AG09309 (cell line): ENCODE measurements around the gene FBXO40.

ENCODE experiments used
- DNase-seq: peaks from one replicate; pipeline ENCODE4 v3.0.0-alpha.2; 2010; ENCODE audit warnings: low read depth
- H3K4me3 ChIP-seq: 2 replicates; pipeline ENCODE4 v1.5.1; 2011; ENCODE audit warnings: mild to moderate bottlenecking, low read depth, low read length, moderate library complexity; ENCODE audit not compliant: control insufficient read depth
- TF ChIP-seq, protein P1 (sequence below): IDR thresholded peaks from 2 replicates; pipeline ENCODE4 v1.5.1; 2011; ENCODE audit warnings: mild to moderate bottlenecking, low read depth, low read length, inconsistent platforms; ENCODE audit not compliant: insufficient read depth, control insufficient read depth; ENCODE audit errors: missing control alignments

Gene FBXO40

DNA sequence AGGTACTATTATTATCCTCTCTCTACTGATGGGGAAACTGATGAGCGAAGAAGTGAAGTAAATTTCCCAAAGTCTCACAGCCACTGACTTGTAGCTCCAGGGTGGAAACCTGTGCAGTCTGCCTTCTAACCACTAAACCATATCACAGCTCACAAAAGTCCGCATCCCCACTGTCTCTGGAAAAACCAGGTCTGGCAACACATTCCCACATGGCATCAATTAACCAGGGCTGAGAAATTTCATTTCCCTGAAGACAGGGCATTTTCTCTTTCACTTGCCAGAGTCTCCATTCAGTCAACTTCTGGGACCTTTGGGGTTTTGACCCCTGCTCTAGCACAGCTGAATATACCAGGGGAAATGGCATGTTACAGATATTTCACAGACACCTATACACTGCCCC, 26.5 kb downstream of the FBXO40 start:
- DNase-seq = no peak
- TF ChIP-seq, protein P1, sequence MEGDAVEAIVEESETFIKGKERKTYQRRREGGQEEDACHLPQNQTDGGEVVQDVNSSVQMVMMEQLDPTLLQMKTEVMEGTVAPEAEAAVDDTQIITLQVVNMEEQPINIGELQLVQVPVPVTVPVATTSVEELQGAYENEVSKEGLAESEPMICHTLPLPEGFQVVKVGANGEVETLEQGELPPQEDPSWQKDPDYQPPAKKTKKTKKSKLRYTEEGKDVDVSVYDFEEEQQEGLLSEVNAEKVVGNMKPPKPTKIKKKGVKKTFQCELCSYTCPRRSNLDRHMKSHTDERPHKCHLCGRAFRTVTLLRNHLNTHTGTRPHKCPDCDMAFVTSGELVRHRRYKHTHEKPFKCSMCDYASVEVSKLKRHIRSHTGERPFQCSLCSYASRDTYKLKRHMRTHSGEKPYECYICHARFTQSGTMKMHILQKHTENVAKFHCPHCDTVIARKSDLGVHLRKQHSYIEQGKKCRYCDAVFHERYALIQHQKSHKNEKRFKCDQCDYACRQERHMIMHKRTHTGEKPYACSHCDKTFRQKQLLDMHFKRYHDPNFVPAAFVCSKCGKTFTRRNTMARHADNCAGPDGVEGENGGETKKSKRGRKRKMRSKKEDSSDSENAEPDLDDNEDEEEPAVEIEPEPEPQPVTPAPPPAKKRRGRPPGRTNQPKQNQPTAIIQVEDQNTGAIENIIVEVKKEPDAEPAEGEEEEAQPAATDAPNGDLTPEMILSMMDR = no peak
- no peak overlapping the region for H3K4me3 ChIP-seq

DNA sequence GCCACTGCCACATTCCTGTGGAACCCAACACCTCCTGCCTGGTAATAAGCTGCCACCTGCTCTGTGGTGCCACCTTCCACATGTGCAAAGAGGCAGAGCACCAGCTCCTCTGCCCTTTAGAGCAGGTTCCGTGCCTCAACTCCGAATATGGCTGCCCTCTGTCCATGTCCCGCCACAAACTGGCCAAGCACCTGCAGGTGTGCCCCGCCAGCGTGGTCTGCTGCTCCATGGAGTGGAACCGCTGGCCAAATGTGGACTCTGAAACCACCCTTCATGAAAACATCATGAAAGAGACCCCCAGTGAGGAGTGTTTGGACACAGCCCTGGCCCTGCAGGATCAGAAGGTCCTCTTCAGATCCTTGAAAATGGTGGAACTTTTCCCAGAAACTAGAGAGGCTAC, 28.3 kb downstream of the FBXO40 start:
- TF ChIP-seq, protein P1 = no peak
- no peak overlapping the region for H3K4me3 ChIP-seq
- no peak for DNase-seq

DNA sequence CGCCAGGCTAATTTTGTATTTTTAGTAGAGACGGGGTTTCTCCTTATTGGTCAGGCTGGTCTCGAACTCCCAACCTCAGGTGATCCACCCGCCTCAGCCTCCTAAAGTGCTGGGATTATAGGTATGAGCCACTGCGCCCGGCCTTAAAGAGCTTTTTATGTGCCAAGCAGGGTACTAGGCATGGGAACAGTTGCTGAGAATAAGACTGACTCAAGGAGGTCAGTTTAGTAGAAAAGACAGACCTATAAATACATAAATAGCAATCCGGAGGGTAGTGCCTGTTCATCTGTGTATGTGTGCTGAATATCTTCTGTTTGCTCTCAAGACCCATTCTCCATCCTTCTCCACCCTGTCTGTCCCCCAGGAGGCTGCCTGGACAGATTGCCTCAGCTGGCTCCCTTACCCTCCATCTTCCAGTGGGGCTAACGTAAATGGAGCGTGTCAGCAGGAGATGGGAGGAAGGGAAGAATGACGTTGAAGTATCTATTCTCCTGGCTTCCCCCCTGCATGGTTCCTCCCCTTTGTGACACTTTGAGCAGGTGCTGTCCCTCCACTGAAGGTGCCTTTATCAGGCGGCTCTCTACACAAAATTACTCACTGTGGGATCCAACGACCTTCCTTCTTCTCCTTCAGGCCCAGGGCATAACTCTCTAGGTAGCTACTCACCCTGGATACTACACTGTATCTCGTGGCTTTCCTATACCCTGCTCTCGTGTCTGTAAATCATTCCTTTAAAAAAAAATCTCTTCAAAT, 31.1 kb downstream of the FBXO40 start:
- no peak for DNase-seq

DNA sequence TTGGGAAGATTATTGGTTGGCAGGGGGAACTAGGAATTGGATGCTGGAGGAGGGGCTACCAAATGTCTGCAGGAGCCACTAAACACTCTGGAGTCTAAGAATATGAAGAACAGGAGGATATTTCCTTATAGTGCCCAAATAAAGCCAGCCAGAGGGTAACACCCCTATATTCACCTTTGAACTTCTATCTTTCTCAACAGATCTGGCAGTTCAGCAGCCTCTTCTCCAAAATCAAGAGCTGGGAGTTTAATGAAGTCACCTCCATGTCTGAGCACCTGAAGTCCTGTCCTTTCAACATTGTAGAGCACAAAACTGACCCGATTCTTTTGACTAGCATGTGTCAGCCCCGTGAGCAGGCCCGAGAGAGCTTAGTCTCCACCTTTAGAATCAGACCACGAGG, 33.3 kb downstream of the FBXO40 start:
- H3K4me3 ChIP-seq = no peak overlapping the region
- no peak for DNase-seq
- TF ChIP-seq, protein P1 = no peak

More for the DNA sequence above, 31.1 kb downstream of the FBXO40 start:
- TF ChIP-seq, protein P1 = no peak
- H3K4me3 ChIP-seq = no peak overlapping the region

DNA sequence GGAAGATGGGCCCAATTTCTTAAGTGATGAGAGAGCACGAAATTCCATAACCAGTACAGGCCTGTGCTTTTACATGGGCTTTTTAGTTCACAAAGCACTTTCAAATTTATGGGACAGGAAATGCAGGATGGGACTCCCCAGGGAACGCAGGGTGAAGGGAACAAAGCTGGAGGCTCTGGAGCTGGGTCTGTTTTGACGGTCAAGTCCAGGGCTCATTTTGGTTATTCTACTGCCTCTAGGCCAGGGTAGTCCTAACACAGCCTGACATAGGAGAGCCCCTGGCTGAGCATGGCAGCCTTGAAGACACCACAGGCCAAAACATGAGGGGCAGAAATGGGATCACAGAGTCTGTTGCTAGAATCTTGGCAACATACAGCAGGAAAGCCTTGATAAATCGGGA, 34.0 kb downstream of the FBXO40 start:
- TF ChIP-seq, protein P1 = no peak
- no peak for DNase-seq
- H3K4me3 ChIP-seq = no peak overlapping the region

DNA sequence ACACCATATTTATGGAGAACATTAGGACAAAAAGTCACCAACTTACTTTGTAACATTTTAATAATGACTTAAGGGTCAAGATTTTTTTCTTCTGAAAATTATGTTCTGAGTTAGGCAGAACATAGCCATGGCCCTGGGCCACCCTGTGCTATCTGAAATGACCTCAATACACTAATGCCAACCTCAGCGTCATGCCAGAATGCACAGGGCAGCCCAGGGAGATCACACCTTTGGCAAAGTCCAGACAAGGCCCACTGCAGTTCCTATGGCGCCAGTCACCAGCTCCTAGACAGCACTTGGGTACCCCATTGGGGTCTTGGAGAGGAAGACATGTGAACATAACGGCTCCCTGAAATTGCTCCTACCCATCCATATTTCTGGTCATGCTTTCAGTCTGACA, 34.4 kb downstream of the FBXO40 start:
- TF ChIP-seq, protein P1 = no peak
- no peak for DNase-seq

More for the DNA sequence above, 34.4 kb downstream of the FBXO40 start:
- no peak overlapping the region for H3K4me3 ChIP-seq
